ENCODE results near the gene TANC1. TPM values are rescaled to one million over a fixed set of nuclear protein-coding genes. Genes with fewer than 3 reads are reported as not detected.

The TANC1 gene
- total and polyA plus RNA-seq, 2 of the 4 experiments (the other 2 are of a cell fraction): 10.2 to 12.9 TPM

GRCh38 chr2:158999458-158999857 is 31.0 kb downstream of the TANC1 start (continued):
- TF ChIP-seq CTCF (conservative IDR thresholded peaks at IDR 0.05; ENCODE audit: low read depth, low read length) (no peak), MAFK (IDR thresholded peaks at IDR 0.05; ENCODE audit: low read depth, low read length) (no peak), USF2 (IDR thresholded peaks at IDR 0.05; ENCODE audit: low read depth, low read length) (no peak), RCOR1 (IDR thresholded peaks at IDR 0.05; ENCODE audit: insufficient replicate concordance, low read length) (no peak), RFX5 (IDR thresholded peaks at IDR 0.05; ENCODE audit: low read depth, low read length) (no peak), NFE2L2 (IDR thresholded peaks at IDR 0.05; ENCODE audit: low read depth, low read length) (no peak), POLR2A (IDR thresholded peaks at IDR 0.05; ENCODE audit: low read depth, low read length) (no peak)

All from IMR-90 (cell line).